Glomerular visceral epithelial cell (primary cell): ENCODE results near the gene TCFL5.

Source experiments
- DNase-seq: peaks from one replicate; pipeline ENCODE4 v3.0.0-alpha.2; 2016; ENCODE audit errors: extremely low spot score

Gene TCFL5

DNA sequence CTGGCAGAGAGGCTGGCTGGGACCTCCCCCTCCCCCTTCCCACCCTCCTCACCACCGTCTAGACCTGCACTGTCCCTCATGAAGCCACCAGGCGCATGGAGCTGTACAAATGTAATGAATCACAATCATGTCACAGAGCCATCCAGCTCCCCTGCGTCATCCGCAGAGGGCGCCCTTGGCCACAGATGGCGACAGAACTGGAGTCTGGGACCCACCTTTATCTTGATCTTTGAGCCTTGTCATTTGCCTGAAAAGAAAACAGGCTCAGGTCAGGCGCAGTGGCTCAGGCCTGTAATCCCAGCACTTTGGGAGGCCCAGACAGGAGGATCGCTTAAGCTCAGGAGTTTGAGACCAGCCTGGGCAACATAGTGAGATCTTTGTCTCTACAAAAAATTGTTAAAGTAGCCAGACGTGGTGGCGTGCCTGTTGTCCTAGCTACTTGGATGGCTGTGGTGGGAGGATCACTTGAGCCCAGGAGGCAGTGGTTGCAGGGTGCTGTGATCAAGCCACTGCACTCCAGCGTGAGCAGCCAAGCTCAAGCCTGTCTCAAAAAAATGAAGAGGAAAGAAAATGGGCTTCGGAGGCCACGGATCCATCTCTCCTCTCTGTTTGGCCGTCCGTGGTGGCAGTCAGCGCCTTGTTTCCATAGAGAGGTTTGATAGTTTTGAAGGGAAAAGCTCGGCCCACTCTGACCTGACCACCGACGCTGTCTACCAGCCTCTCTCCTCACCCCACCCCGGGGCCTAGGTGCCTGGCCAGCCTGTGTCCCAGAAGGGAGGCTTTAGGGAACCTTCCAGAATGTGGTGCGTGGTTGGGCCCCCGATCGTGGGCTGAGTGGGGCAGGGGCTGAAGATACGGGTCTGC, 38.6 kb downstream of the TCFL5 start:
- DNase-seq, result peak; percentile 59

DNA sequence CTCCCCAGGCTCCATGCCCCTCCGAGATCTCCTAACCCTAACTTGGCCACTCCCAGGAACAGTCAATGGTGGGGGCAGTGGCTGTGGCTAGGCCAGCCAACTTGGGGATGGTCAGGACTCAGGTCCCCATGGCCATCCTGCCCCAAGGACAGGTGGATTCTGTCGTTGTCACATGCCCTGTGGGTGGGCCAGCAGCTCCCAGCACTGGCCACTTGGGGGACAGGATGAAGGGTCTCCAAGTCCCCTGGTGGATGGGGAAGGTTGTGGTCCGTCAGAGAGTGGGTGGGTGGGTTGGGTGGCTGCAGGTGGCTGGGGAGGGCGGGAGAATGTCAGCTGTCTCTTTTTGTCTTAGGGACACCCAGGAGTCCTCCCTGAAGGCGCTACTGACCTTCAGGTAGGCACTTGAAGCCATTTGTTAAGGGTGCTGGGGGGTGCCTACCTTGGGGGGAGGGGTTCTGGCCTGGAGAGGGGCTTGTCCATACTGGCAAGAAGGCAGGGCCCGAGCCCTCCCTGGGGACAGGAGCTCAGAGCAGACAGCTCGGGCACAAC, 39.3 kb downstream of the TCFL5 start:
- no peak for DNase-seq

GRCh38 chr20:62821726-62822210, 39.9 kb downstream of the TCFL5 start:
- DNase-seq, result no peak

GRCh38 chr20:62820962-62821725, 40.5 kb downstream of the TCFL5 start:
- no peak for DNase-seq

- no peak for DNase-seq
Measured at GRCh38 chr20:62820208-62820961, 41.2 kb downstream of the TCFL5 start.

DNA sequence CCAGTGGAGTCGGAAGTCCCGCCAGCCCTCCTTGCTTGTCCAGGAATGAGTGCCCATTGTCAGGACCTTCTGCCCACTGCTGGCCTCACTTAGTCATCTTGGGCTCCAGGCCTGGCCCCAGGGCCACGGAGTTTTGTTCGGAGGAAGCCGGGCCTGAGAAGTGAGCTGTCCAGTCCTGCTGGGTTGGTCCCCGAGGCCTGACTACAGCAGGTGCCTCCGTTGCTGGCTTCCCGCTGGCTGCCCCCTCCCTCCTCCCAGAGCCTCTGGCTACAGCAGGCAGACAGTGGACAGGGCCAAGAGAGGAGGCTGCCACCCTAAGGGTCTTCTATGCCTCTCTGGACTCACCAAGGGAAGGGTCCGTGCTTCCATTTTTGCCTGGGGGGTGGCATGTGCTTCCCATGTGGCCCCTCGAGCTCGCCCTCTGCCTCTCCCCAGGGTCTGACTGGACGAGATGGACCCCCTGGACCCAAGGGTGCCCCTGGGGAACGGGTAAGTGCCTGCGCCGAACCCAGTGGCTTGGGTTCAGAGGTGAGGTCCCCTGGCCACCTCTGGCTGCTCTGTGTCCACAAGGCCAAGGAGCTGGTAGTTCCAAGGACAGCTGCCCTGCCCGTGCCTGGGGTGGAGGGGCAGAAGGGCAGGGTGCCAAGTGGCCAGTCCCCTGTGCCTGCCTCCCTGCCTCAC, 42.0 kb downstream of the TCFL5 start:
- DNase-seq, result no peak

- DNase-seq, result peak; percentile 75
Measured at GRCh38 chr20:62818592-62819493, 42.8 kb downstream of the TCFL5 start.

- DNase-seq, result no peak
Measured at GRCh38 chr20:62817975-62818591, 43.5 kb downstream of the TCFL5 start.

DNA sequence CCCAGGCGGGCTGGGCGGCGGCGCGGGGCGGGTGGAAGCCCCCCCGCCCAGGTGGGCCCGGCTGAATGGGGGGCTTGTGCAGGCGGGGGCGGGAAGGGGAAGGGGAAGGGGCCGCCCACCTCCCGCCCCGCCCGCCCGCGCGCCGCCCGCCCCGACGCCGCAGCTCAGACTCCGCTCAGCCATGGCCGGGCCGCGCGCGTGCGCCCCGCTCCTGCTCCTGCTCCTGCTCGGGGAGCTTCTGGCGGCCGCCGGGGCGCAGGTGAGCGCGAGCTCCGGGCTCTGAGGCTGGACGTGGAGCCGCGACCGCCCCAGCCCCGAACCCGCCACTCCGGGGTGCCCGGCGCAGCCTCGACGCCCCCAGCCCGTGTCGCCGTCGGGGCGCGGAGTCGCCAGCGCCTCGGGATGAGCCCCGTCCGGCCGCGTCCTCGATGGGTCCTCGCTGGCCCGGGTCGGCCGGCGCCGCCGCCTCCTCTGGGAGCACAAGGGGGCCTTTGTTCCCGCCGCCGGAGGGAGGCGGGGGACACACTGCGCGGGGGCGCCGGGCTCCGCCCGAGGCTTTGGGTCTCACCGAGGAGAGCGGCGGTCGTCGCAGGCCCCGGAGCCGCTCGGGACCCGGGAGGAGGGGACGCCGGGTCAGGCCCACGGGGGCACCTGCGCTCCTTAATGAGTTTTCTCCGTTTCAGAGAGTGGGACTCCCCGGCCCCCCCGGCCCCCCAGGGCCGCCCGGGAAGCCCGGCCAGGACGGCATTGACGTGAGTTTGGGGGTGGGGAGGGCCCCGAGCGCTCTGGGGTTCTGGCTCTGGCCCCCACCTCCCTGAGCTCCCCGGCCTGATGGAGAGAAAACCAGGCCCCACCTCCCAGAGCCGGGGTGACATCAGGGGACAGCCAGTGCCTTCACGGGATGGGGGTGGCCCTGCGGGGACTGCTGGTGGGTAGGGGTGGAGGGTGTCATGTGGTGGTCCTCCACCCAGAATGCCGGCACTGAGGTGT, 44.4 kb downstream of the TCFL5 start, which contains the start of gene COL9A3:
TSS of gene COL9A3 (plus strand) at position 167 of the 990 bp plus-strand sequence. CDS start at position 182, 15 bp downstream.
- no peak for DNase-seq

GRCh38 chr20:62816031-62816883, 45.4 kb downstream of the TCFL5 start:
- DNase-seq, result no peak

GRCh38 chr20:62815066-62815991, 46.3 kb downstream of the TCFL5 start:
- peak; percentile 57 for DNase-seq

DNA sequence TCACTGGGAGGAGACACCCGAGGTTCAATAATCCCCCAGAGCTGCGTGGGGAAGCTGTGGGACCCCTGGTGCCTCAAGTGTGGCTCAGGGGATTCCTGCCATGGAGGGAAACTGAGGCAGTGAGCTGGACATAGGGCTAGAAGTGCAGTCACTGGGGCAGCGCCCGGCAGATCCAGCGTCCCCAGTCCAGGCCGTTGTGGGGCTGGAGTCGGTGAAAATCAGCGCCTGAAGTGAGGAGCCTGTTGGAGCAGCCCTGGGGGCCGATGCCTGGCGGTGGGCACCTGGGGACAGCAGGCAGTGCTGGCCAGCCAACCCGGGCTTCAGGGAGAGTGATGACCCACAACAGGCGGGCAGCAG, 46.9 kb downstream of the TCFL5 start:
- DNase-seq, result no peak

DNA sequence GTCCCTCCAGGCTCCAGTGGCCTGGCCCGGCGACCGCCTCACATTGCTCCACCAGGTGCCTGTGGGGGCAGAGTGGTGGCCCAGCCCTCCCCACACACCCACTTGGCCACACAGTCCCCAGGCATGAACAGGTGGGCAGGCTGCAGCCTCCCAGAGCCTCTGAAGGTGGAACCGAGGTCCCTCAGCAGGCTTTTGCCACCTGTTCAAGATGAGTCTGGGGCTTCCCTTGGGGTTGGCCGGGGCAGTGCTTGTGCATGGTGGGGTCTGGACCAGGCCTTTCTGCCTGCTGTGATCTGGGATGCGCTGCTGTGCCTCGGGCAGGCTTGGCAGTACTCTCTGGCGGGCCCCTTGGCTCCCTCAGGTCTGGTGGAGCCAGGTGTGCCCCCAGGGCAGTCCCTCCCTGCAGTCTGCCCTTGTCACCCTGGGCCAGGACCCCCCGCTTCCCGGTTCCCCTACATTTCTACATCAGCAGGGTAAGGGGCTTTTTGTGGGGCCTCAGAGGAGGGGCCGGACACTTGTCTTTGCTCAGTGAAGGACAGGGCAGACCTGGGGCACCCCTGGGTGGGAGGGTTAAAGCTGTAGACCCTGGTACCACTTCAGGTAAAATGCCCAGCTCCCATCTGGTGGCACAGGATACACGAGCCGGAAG, 47.4 kb downstream of the TCFL5 start:
- no peak for DNase-seq

DNA sequence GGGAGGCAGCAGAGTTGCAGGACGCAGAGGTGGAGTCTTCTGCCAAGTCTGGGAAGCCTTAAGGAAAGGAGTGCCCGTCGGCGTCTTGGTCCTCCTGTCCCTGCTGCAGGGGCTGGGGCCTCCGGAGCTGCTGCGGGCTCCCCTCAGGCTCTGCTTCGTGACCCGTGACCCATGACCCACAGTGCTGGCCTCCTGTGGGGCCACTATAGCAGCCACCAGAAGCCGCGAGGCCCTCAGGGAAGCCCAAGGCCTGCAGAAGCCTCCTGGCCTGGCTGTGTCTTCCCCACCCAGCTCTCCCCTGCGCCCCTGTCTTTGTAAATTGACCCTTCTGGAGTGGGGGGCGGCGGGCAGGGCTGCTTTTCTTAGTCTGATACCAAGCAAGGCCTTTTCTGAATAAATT, 48.0 kb downstream of the TCFL5 start:
- DNase-seq, result no peak

DNA sequence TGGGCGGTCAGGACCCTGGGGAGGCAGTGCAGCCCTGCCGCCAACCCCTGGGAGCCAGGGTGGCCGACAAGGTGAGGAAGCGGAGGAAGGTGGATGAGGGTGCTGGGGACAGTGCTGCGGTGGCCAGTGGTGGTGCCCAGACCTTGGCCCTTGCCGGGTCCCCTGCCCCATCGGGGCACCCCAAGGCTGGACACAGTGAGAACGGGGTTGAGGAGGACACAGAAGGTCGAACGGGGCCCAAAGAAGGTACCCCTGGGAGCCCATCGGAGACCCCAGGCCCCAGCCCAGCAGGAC, 48.8 kb downstream of the TCFL5 start:
- no peak for DNase-seq
